IMR-90 (cell line): ENCODE data around the gene GGTLC1. TPM values are rescaled to one million over a fixed set of nuclear protein-coding genes. Genes with fewer than 3 reads are reported as not detected.
"Not testable (repeated sequence)": the region's sequence is repeated elsewhere in the genome, so short reads cannot be mapped to it uniquely, and the experiment has no call there.

ENCODE experiments used
- ATAC-seq: fragments of 200-7000 bp; cut with Tn5 transposase; 2 replicates; pipeline ENCODE4 v1.9.1; 2020; ENCODE audit warnings: low read depth, mild to moderate bottlenecking, moderate library complexity
- BruUV-seq: library from RNA; stranded (reverse); fragments of 400-500 nt; replicated peaks from 2 replicates; lab custom pipeline; 2021; lab: Mats Ljungman, UMichigan
- CTCF ChIA-PET: fragments of 300-600 bp; formaldehyde crosslinking; extraction: SDS; loops from one replicate; lab custom pipeline; 2021; ENCODE audit warnings: antibody characterized with exemption; lab: Yijun Ruan, JAX
- POLR2A ChIA-PET: fragments of 300-600 bp; sonication (Branson Sonifier 250); formaldehyde crosslinking; loops from one replicate; lab custom pipeline; 2022; ENCODE audit warnings: antibody characterized with exemption; ENCODE audit not compliant: unreplicated experiment; lab: Charles Lee
- DNase-seq: peaks from one replicate; pipeline ENCODE4 v3.0.0; 2013
- H2AFZ ChIP-seq: replicated peaks from 2 replicates; pipeline ENCODE3; 2013; ENCODE audit warnings: low read length, mild to moderate bottlenecking; ENCODE audit not compliant: poor library complexity
- H2AK5ac ChIP-seq: 2 replicates; pipeline ENCODE4 v1.6.1; 2013; ENCODE audit warnings: low read depth, low read length, inconsistent platforms
- H2AK9ac ChIP-seq: replicated peaks from 2 replicates; pipeline ENCODE3; 2013; ENCODE audit warnings: mild to moderate bottlenecking, low read depth, low read length, moderate library complexity; ENCODE audit not compliant: poor library complexity
- H2BK120ac ChIP-seq: 2 replicates; pipeline ENCODE4 v1.6.1; 2013; ENCODE audit warnings: low read depth, low read length, inconsistent platforms
- H2BK15ac ChIP-seq: 3 replicates; pipeline ENCODE4 v1.6.1; 2013; ENCODE audit warnings: low read depth, low read length, inconsistent platforms
- H2BK20ac ChIP-seq: 2 replicates; pipeline ENCODE4 v1.6.1; 2013; ENCODE audit warnings: low read depth, mild to moderate bottlenecking, inconsistent platforms, low read length, moderate library complexity
- H2BK5ac ChIP-seq: 2 replicates; pipeline ENCODE4 v1.6.1; 2013; ENCODE audit warnings: mild to moderate bottlenecking, low read depth, low read length, inconsistent platforms; ENCODE audit not compliant: poor library complexity, severe bottlenecking
- H3K14ac ChIP-seq: replicated peaks from 2 replicates; pipeline ENCODE4 v1.6.1; 2013; ENCODE audit warnings: low read depth, low read length, inconsistent platforms
- H3K18ac ChIP-seq: 2 replicates; pipeline ENCODE4 v1.6.1; 2013; ENCODE audit warnings: low read depth, low read length, control low read depth
- H3K23ac ChIP-seq: 2 replicates; pipeline ENCODE4 v1.6.1; 2013; ENCODE audit warnings: low read depth, low read length, inconsistent platforms
- H3K27ac ChIP-seq: 2 replicates; pipeline ENCODE4 v1.5.1; 2013; ENCODE audit warnings: mild to moderate bottlenecking, control low read depth, low read length; ENCODE audit not compliant: insufficient read depth
- H3K27me3 ChIP-seq: 2 replicates; pipeline ENCODE4 v1.6.1; 2013; ENCODE audit warnings: low read length; ENCODE audit not compliant: control insufficient read depth, insufficient read depth
- H3K36me3 ChIP-seq: 2 replicates; pipeline ENCODE4 v1.6.1; 2013; ENCODE audit warnings: low read length, mixed read lengths; ENCODE audit not compliant: control insufficient read depth, insufficient read depth
- H3K4ac ChIP-seq: 2 replicates; pipeline ENCODE4 v1.6.1; 2013; ENCODE audit warnings: low read depth, low read length, inconsistent platforms
- H3K4me1 ChIP-seq: 2 replicates; pipeline ENCODE4 v1.6.1; 2013; ENCODE audit warnings: low read length, mixed read lengths; ENCODE audit not compliant: control insufficient read depth, insufficient read depth
- H3K4me2 ChIP-seq: 2 replicates; pipeline ENCODE4 v1.6.1; 2013; ENCODE audit warnings: low read depth, mild to moderate bottlenecking, control low read depth, low read length, moderate library complexity
- H3K4me3 ChIP-seq: 2 replicates; pipeline ENCODE4 v1.5.1; 2013; ENCODE audit warnings: low read depth, mild to moderate bottlenecking, control low read depth, low read length, moderate library complexity; ENCODE audit not compliant: insufficient read depth
- H3K56ac ChIP-seq: 2 replicates; pipeline ENCODE4 v1.6.1; 2013; ENCODE audit warnings: low read length, inconsistent platforms; ENCODE audit not compliant: insufficient read depth; ENCODE audit errors: extremely low read depth
- H3K79me1 ChIP-seq, 2 experiments: 2 replicates each; pipeline ENCODE4 v1.6.1; 2013; ENCODE audit warnings: low read length in 2 of 2, inconsistent platforms in 1 of 2, low read depth in 1 of 2
- H3K9ac ChIP-seq: 2 replicates; pipeline ENCODE4 v1.6.1; 2013; ENCODE audit warnings: low read depth, low read length, control low read depth
- H3K9me1 ChIP-seq: 2 replicates; pipeline ENCODE4 v1.6.1; 2013; ENCODE audit warnings: low read length, inconsistent platforms; ENCODE audit not compliant: insufficient read depth
- H3K9me3 ChIP-seq: 2 replicates; pipeline ENCODE4 v1.6.1; 2013; ENCODE audit warnings: low read length; ENCODE audit not compliant: control insufficient read depth, insufficient read depth
- H4K20me1 ChIP-seq: 2 replicates; pipeline ENCODE4 v1.6.1; 2013; ENCODE audit warnings: low read length, inconsistent platforms; ENCODE audit not compliant: insufficient read depth
- H4K5ac ChIP-seq: 2 replicates; pipeline ENCODE4 v1.6.1; 2013; ENCODE audit warnings: mild to moderate bottlenecking, low read depth, low read length, control low read depth
- H4K8ac ChIP-seq, 2 experiments: 2 replicates each; pipeline ENCODE4 v1.6.1; 2013; ENCODE audit warnings: low read depth in 2 of 2, low read length in 2 of 2, control low read depth in 1 of 2, inconsistent platforms in 1 of 2
- H4K91ac ChIP-seq: 2 replicates; pipeline ENCODE4 v1.6.1; 2013; ENCODE audit warnings: low read depth, low read length, inconsistent platforms; ENCODE audit not compliant: insufficient read depth
- WGBS, 2 experiments: methylation state at CpG; one replicate each; pipeline versions ENCODE4 v1.1.5 to v1.1.7; 2013; ENCODE audit warnings: missing lambda C conversion rate in 2 of 2; ENCODE audit not compliant: insufficient read length in 1 of 2; ENCODE audit errors: extremely low coverage in 2 of 2; 5-methylcytosine and 5-hydroxymethylcytosine counted together
- dilution Hi-C: fragments of 300-500 bp; cut with HindIII; formaldehyde crosslinking; loops from one replicate; pipeline ENCODE4 v1.14.3; 2018; ENCODE audit warnings: low sequenced_read_pairs; ENCODE audit not compliant: unreplicated experiment
- in situ Hi-C: fragments of 300-500 bp; cut with MboI; formaldehyde crosslinking; loops from 3 replicates; pipeline ENCODE4 v1.14.3; 2019; ENCODE audit warnings: low sequenced_read_pairs, inconsistent platforms, mixed read lengths
- intact Hi-C: fragments of 100-400 bp; cut with micrococcal nuclease; formaldehyde crosslinking; loops from 2 replicates; pipeline ENCODE4 v1.10.0; 2022
- polyA plus RNA-seq, 3 experiments: library from polyadenylated mRNA; depleted of rRNA; stranded (reverse); fragments of >200 nt; gene quantifications; 2 replicates each; pipeline ENCODE4 v1.2.3, GENCODE V29; 2012; ENCODE audit warnings: low replicate concordance in 1 of 3
- total RNA-seq: library from RNA; depleted of rRNA; stranded (reverse); fragments of >200 nt; gene quantifications from 2 replicates; pipeline ENCODE4 v1.2.3, GENCODE V29; 2012

Gene GGTLC1
- total and polyA plus RNA-seq, 2 of the 4 experiments (the other 2 are of a cell fraction): not detected

- H4K5ac ChIP-seq, DNase-seq, H3K9ac ChIP-seq, ATAC-seq, H2BK20ac ChIP-seq, H2AFZ ChIP-seq, H2BK15ac ChIP-seq, H3K4ac ChIP-seq, H4K91ac ChIP-seq, dilution Hi-C loops, H2AK5ac ChIP-seq, H4K8ac ChIP-seq, H3K27me3 ChIP-seq, H3K4me2 ChIP-seq, H2AK9ac ChIP-seq, H2BK5ac ChIP-seq, BruUV-seq, in situ Hi-C loops, H3K14ac ChIP-seq, H3K56ac ChIP-seq, H3K9me1 ChIP-seq, CTCF ChIA-PET, H3K9me3 ChIP-seq, H3K4me1 ChIP-seq, H4K20me1 ChIP-seq, H3K4me3 ChIP-seq, H3K79me1 ChIP-seq, H3K27ac ChIP-seq, POLR2A ChIA-PET, H3K18ac ChIP-seq, H2BK120ac ChIP-seq, H3K36me3 ChIP-seq, intact Hi-C loops, H3K23ac ChIP-seq: not testable (repeated sequence)
- 0% methylated on average over 1 of the region's 11 CpGs; no CpG with 5 or more reads in 1 of the 2 experiments for WGBS, 2 experiments
These were observed 7.6 kb downstream of the GGTLC1 start for GRCh38 chr20:23981014-23981413.

- H2AK9ac ChIP-seq, H2AK5ac ChIP-seq, in situ Hi-C loops, H2AFZ ChIP-seq, H2BK15ac ChIP-seq, H3K18ac ChIP-seq, H3K4me1 ChIP-seq, H4K91ac ChIP-seq, H3K4me2 ChIP-seq, CTCF ChIA-PET, H3K79me1 ChIP-seq, H3K9me3 ChIP-seq, H3K27me3 ChIP-seq, H3K36me3 ChIP-seq, H3K23ac ChIP-seq, H2BK120ac ChIP-seq, ATAC-seq, DNase-seq, intact Hi-C loops, H4K20me1 ChIP-seq, H3K9ac ChIP-seq, H3K4me3 ChIP-seq, H3K56ac ChIP-seq, H3K4ac ChIP-seq, dilution Hi-C loops, H3K14ac ChIP-seq, H3K27ac ChIP-seq, H2BK20ac ChIP-seq, H4K8ac ChIP-seq, H3K9me1 ChIP-seq, BruUV-seq, POLR2A ChIA-PET, H4K5ac ChIP-seq: not testable (repeated sequence)
- 53% methylated on average over 9 of the region's 17 CpGs; no CpG with 5 or more reads in 1 of the 2 experiments for WGBS, 2 experiments
- H2BK5ac ChIP-seq: peak overlapping the region; percentile 65
These were observed 8.4 kb downstream of the GGTLC1 start for GRCh38 chr20:23979899-23980811.
